K562 (cell line): ENCODE measurements around the gene PLXNA3. TPM values are rescaled to one million over a fixed set of nuclear protein-coding genes. Genes with fewer than 3 reads are reported as not detected.

Experiments
- PHB ChIP-seq: fragments of 250-450 bp; sonication (Bioruptor Pico); IDR thresholded peaks from 2 replicates; pipeline ENCODE4 v1.5.0; 2021
- POLR2H ChIP-seq: IDR thresholded peaks from 2 replicates; pipeline ENCODE4 v1.6.1; 2016; ENCODE audit warnings: missing genetic modification characterization, low read depth, mild to moderate bottlenecking, control low read depth, missing compliant biosample characterization, moderate library complexity
- SOX6 ChIP-seq: fragments of 450-650 bp; IDR thresholded peaks from 2 replicates; pipeline ENCODE4 v1.6.1; 2014; ENCODE audit warnings: mild to moderate bottlenecking
- XRCC5 ChIP-seq: fragments of 200-400 bp; formaldehyde crosslinking; IDR thresholded peaks from 2 replicates; pipeline ENCODE4 v1.6.1; 2017; ENCODE audit warnings: low read depth, mild to moderate bottlenecking, low read length
- ZBTB34 ChIP-seq: fragments of 250-450 bp; sonication (Bioruptor Pico); IDR thresholded peaks from 2 replicates; pipeline ENCODE4 v1.8.0; 2021; ENCODE audit warnings: mild to moderate bottlenecking, moderate library complexity
- ZFX ChIP-seq: sonication (generic); formaldehyde crosslinking; IDR thresholded peaks from 2 replicates; pipeline ENCODE4 v1.8.0; 2022; ENCODE audit warnings: mild to moderate bottlenecking, missing genetic modification reagents, moderate library complexity
- ZNF445 ChIP-seq: fragments of 250-450 bp; sonication (Bioruptor Pico); IDR thresholded peaks from 2 replicates; pipeline ENCODE4 v1.4.0; 2020; ENCODE audit warnings: low read depth, mild to moderate bottlenecking, moderate library complexity
- ZNF764 ChIP-seq: fragments of 250-450 bp; sonication (Bioruptor Pico); IDR thresholded peaks from 2 replicates; pipeline ENCODE4 v1.4.0; 2020; ENCODE audit warnings: low read depth, mild to moderate bottlenecking, moderate library complexity
- polyA plus RNA-seq, 8 experiments: library from polyadenylated mRNA; depleted of rRNA in 4 of 8; stranded (reverse) in 5 of 8; unstranded in 3 of 8; fragments of >200 nt; fragmentation: Nextera tagmentation in 2 of 8; fragmentation: Illumina TruSeq in 1 of 8; extraction: Ambion mirVana in 2 of 8; extraction: Trizol in 1 of 8; gene quantifications; 2 replicates each; pipeline versions ENCODE4 v1.2.1 to v1.2.3, GENCODE V29; 2011 to 2014; ENCODE audit warnings: inconsistent platforms in 1 of 8, missing spikeins in 1 of 8
- total RNA-seq, 7 experiments: library from RNA; depleted of rRNA in 6 of 7; stranded (reverse); fragments of >200 nt in 6 of 7; fragmentation: Illumina TruSeq in 2 of 7; extraction: Trizol in 2 of 7; gene quantifications; 2 replicates each; pipeline versions ENCODE4 v1.2.1 to v1.2.3, GENCODE V29; 2011 to 2021; ENCODE audit warnings: low replicate concordance in 1 of 7

Gene PLXNA3
- total and polyA plus RNA-seq, 9 of the 15 experiments (the other 6 are each of a cell fraction or from before 2014, with no cell fraction given) = 0.32 to 47.8 (median 7.5) TPM

- no peak for TF ChIP-seq POLR2H (tag)
- no peak for TF ChIP-seq ZNF445 (CRISPR knock-in tag)
- no peak for TF ChIP-seq SOX6
- no peak for TF ChIP-seq XRCC5
- no peak for TF ChIP-seq PHB (CRISPR knock-in tag)
- TF ChIP-seq ZBTB34 (CRISPR knock-in tag) = no peak
- no peak for TF ChIP-seq ZNF764 (CRISPR knock-in tag)
- TF ChIP-seq ZFX = no peak
- TF ChIP-seq, all 486 proteins: peak for 33
Measured at GRCh38 chrX:154436983-154437752, 20.9 kb upstream of the PLXNA3 start, which contains the start of gene GDI1 (continued).
